PC-3 (cell line): Measurements from ENCODE around the gene RNF4. TPM values are rescaled to one million over a fixed set of nuclear protein-coding genes. Genes with fewer than 3 reads are reported as not detected.

ENCODE experiments used
- ATAC-seq: fragments of 200-7000 bp; cut with Tn5 transposase; 2 replicates; pipeline ENCODE4 v1.9.1; 2020; ENCODE audit warnings: mild to moderate bottlenecking, moderate library complexity
- BruUV-seq: library from RNA; stranded (reverse); fragments of 400-500 nt; replicated peaks from 2 replicates; lab custom pipeline; 2021; lab: Mats Ljungman, UMichigan
- CTCF ChIA-PET: fragments of 300-600 bp; sonication (Branson Sonifier 250); formaldehyde crosslinking; loops from one replicate; lab custom pipeline; 2022; ENCODE audit warnings: antibody characterized with exemption; lab: Charles Lee
- POLR2A ChIA-PET: fragments of 300-600 bp; sonication (Branson Sonifier 250); formaldehyde crosslinking; loops from one replicate; lab custom pipeline; 2022; ENCODE audit warnings: antibody characterized with exemption; ENCODE audit not compliant: unreplicated experiment; lab: Charles Lee
- DNase-seq: peaks from one replicate; pipeline ENCODE4 v3.0.0-alpha.2; 2015
- H2AFZ ChIP-seq: fragments of 300-600 bp; sonication (generic); 2 replicates; pipeline ENCODE4 v1.6.0; 2016; ENCODE audit warnings: antibody characterized with exemption, low read length
- H3F3A ChIP-seq: fragments of 300-600 bp; sonication (generic); one replicate; pipeline ENCODE4 v1.6.0; 2017; ENCODE audit warnings: antibody characterized with exemption, low read length, control low read depth, mild to moderate bottlenecking; ENCODE audit not compliant: unreplicated experiment
- H3K27ac ChIP-seq: fragments of 300-600 bp; sonication (generic); 2 replicates; pipeline ENCODE4 v1.5.1; 2016; ENCODE audit warnings: mild to moderate bottlenecking, low read length
- H3K27me3 ChIP-seq: fragments of 300-600 bp; sonication (generic); 2 replicates; pipeline ENCODE4 v1.6.1; 2016; ENCODE audit warnings: low read length, mixed read lengths
- H3K36me3 ChIP-seq: fragments of 300-600 bp; sonication (generic); 2 replicates; pipeline ENCODE4 v1.6.1; 2016; ENCODE audit warnings: low read depth, mixed run types, low read length, mixed read lengths
- H3K4me1 ChIP-seq: fragments of 300-600 bp; sonication (generic); 2 replicates; pipeline ENCODE4 v1.5.1; 2016; ENCODE audit warnings: low read length; ENCODE audit not compliant: insufficient read depth
- H3K4me2 ChIP-seq: fragments of 300-600 bp; sonication (generic); 2 replicates; pipeline ENCODE4 v1.6.0; 2016; ENCODE audit warnings: low read length
- H3K4me3 ChIP-seq: fragments of 300-600 bp; sonication (generic); 2 replicates; pipeline ENCODE4 v1.5.1; 2016; ENCODE audit warnings: mild to moderate bottlenecking, low read length, mixed read lengths
- H3K79me2 ChIP-seq: fragments of 300-600 bp; sonication (generic); 2 replicates; pipeline ENCODE4 v1.6.1; 2017; ENCODE audit warnings: low read length, mixed read lengths
- H3K9ac ChIP-seq: fragments of 300-600 bp; sonication (generic); 2 replicates; pipeline ENCODE4 v1.6.0; 2016; ENCODE audit warnings: mild to moderate bottlenecking, low read length
- H3K9me2 ChIP-seq: fragments of 300-600 bp; sonication (generic); replicated peaks from 2 replicates; pipeline ENCODE4 v1.6.1; 2016; ENCODE audit warnings: mixed run types, low read length, mixed read lengths
- H3K9me3 ChIP-seq: fragments of 300-600 bp; sonication (generic); 2 replicates; pipeline ENCODE4 v1.6.1; 2016; ENCODE audit warnings: low read length, mixed read lengths
- H4K20me1 ChIP-seq: fragments of 300-600 bp; sonication (generic); 2 replicates; pipeline ENCODE4 v1.6.1; 2016; ENCODE audit warnings: low read length, mixed read lengths
- EZH2 ChIP-seq: fragments of 300-600 bp; sonication (generic); IDR thresholded peaks from one replicate; pipeline ENCODE4 v1.6.1; 2017; ENCODE audit warnings: antibody characterized with exemption, mild to moderate bottlenecking, low read length; ENCODE audit not compliant: unreplicated experiment
- EZH2phosphoT487 ChIP-seq: fragments of 300-600 bp; sonication (generic); IDR thresholded peaks from 2 replicates; pipeline ENCODE4 v1.6.1; 2018; ENCODE audit warnings: mild to moderate bottlenecking, antibody characterized with exemption, low read length, borderline replicate concordance
- intact Hi-C: fragments of 100-400 bp; cut with micrococcal nuclease; formaldehyde crosslinking; loops from 2 replicates; pipeline ENCODE4 v1.9.0; 2023
- total RNA-seq: library from RNA; depleted of rRNA; stranded (reverse); fragments of >200 nt; gene quantifications from 2 replicates; pipeline ENCODE4 v1.2.3, GENCODE V29; 2014
- TF ChIP-seq, protein P1 (sequence below): fragments of 300-600 bp; sonication (generic); conservative IDR thresholded peaks from 2 replicates; pipeline ENCODE4 v1.5.1; 2017; ENCODE audit warnings: antibody characterized with exemption, low read depth, mild to moderate bottlenecking, low read length

The RNF4 gene
- total RNA-seq, 1 experiment from 2014 or later, result 27.4 TPM

DNA sequence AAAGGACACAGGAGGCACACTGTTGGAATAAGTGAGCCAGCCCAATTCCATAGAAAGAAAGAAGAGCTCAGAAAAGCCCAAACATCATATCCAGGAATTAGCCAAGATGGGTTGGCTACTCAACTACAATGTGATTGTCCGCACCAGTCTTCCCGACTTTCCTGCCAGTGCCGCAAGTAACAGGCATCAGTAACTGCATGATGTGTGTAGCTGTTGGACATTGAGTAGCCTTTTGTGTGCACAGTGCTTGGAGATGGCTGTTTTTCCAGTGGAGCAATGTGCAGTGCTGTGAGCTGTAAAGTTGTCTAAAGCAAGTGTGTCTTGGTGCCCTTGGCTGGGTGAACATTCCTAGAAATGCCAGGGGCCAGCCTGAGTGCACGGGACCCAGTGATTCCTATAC is 38.4 kb downstream of the RNF4 start:
- no TSS peak for BruUV-seq
- Histone ChIP-seq H3K36me3 (peaks cover 12% of the 10 kb centered on the region; the same call in 1 of the 2 replicates), H3K27ac (no peak overlapping the region), H3K27me3 (no peaks in the 10 kb centered on the region), H3K4me3 (no peak overlapping the region), H3F3A (no peaks in the 10 kb centered on the region), H3K4me2 (no peak overlapping the region), H3K4me1 (no peaks in the 10 kb centered on the region), H3K79me2 (peaks cover 6% of the 10 kb centered on the region; the same call in 1 of the 2 replicates), H3K9me3 (no peaks in the 10 kb centered on the region), H3K9ac (no peak overlapping the region), H4K20me1 (no peaks in the 10 kb centered on the region), H3K9me2 (no peaks in the 10 kb centered on the region), H2AFZ (no peak overlapping the region)
- TF ChIP-seq, protein P1, sequence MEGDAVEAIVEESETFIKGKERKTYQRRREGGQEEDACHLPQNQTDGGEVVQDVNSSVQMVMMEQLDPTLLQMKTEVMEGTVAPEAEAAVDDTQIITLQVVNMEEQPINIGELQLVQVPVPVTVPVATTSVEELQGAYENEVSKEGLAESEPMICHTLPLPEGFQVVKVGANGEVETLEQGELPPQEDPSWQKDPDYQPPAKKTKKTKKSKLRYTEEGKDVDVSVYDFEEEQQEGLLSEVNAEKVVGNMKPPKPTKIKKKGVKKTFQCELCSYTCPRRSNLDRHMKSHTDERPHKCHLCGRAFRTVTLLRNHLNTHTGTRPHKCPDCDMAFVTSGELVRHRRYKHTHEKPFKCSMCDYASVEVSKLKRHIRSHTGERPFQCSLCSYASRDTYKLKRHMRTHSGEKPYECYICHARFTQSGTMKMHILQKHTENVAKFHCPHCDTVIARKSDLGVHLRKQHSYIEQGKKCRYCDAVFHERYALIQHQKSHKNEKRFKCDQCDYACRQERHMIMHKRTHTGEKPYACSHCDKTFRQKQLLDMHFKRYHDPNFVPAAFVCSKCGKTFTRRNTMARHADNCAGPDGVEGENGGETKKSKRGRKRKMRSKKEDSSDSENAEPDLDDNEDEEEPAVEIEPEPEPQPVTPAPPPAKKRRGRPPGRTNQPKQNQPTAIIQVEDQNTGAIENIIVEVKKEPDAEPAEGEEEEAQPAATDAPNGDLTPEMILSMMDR, result no peak
- no peak for TF ChIP-seq EZH2
- TF ChIP-seq EZH2phosphoT487, result no peak
- intact Hi-C loops, result no loop called here
- ATAC-seq (no peak), DNase-seq (no peak)
- ChIA-PET CTCF (no interaction called here), POLR2A (no interaction called here)

- DNase-seq, result no peak
- ChIA-PET POLR2A (no interaction called here), CTCF (no interaction called here)
- Histone ChIP-seq H3K4me1 (no peaks in the 10 kb centered on the region), H3K27ac (no peak overlapping the region), H4K20me1 (no peaks in the 10 kb centered on the region), H3K4me2 (no peak overlapping the region), H3K4me3 (no peak overlapping the region), H3K9me3 (no peaks in the 10 kb centered on the region), H3K9ac (no peak overlapping the region), H3K27me3 (no peaks in the 10 kb centered on the region), H3K79me2 (peaks cover 6% of the 10 kb centered on the region; the same call in 1 of the 2 replicates), H3K36me3 (peaks cover 12% of the 10 kb centered on the region; the same call in 1 of the 2 replicates), H2AFZ (no peak overlapping the region), H3K9me2 (no peaks in the 10 kb centered on the region), H3F3A (no peaks in the 10 kb centered on the region)
- no peak for ATAC-seq
- BruUV-seq, result no TSS peak
- TF ChIP-seq EZH2, result no peak
- TF ChIP-seq EZH2phosphoT487, result no peak
- TF ChIP-seq, protein P1, result no peak
- intact Hi-C loops, result no loop called here
Observed at GRCh38 chr4:2507855-2508254, 38.9 kb downstream of the RNF4 start.

GRCh38 chr4:2510351-2511259 is 41.7 kb downstream of the RNF4 start:
- Histone ChIP-seq H3K4me1 (no peaks in the 10 kb centered on the region), H3F3A (no peaks in the 10 kb centered on the region), H2AFZ (no peak overlapping the region), H3K4me2 (no peak overlapping the region), H3K9me3 (no peaks in the 10 kb centered on the region), H3K27ac (no peak overlapping the region), H3K4me3 (no peak overlapping the region), H4K20me1 (no peaks in the 10 kb centered on the region), H3K9ac (no peak overlapping the region), H3K79me2 (no peaks in the 10 kb centered on the region), H3K36me3 (peaks cover 9% of the 10 kb centered on the region; the same call in 1 of the 2 replicates), H3K9me2 (no peaks in the 10 kb centered on the region), H3K27me3 (no peaks in the 10 kb centered on the region)
- intact Hi-C loops, result no loop called here
- ChIA-PET POLR2A (no interaction called here), CTCF (no interaction called here)
- TF ChIP-seq, protein P1, result no peak
- no peak for TF ChIP-seq EZH2phosphoT487
- no peak for TF ChIP-seq EZH2
- BruUV-seq, result no TSS peak
- no peak for ATAC-seq
- no peak for DNase-seq
